Upper lobe of left lung (tissue), 6 donors: ENCODE results near the gene SLC17A9. TPM values are rescaled to one million over a fixed set of nuclear protein-coding genes. Genes with fewer than 3 reads are reported as not detected.

Source experiments
- ATAC-seq, 2 donors: fragments of 200-7000 bp; cut with Tn5 transposase; one replicate each; pipeline ENCODE4 v1.9.1; 2022; ENCODE audit warnings: mild to moderate bottlenecking in 2 of 2, moderate library complexity in 2 of 2; ENCODE audit not compliant: low FRiP score in 2 of 2
- DNase-seq, 2 donors: peaks; one replicate each; pipeline ENCODE4 v3.0.0-alpha.2; 2019 to 2020
- H3K27ac ChIP-seq, 4 donors: fragments of 200-600 bp; sonication (generic); one replicate each; pipeline ENCODE4 v1.5.1; 2016 to 2019
- H3K27me3 ChIP-seq, 4 donors: fragments of 200-600 bp; sonication (generic); one replicate each; pipeline ENCODE4 v1.5.1; 2017 to 2019
- H3K36me3 ChIP-seq, 4 donors: fragments of 200-600 bp; sonication (generic); one replicate each; pipeline ENCODE4 v1.5.1; 2016 to 2019
- H3K4me1 ChIP-seq, 4 donors: fragments of 200-600 bp; sonication (generic); one replicate each; pipeline ENCODE4 v1.5.1; 2018 to 2019
- H3K4me3 ChIP-seq, 4 donors: fragments of 200-600 bp; sonication (generic); one replicate each; pipeline ENCODE4 v1.5.1; 2017 to 2019; ENCODE audit warnings: mild to moderate bottlenecking in 2 of 4, moderate library complexity in 1 of 4
- H3K9me3 ChIP-seq, 4 donors: fragments of 200-600 bp; sonication (generic); one replicate each; pipeline ENCODE4 v1.5.1; 2018 to 2019
- EP300 ChIP-seq, 4 donors: sonication (generic); formaldehyde crosslinking; IDR thresholded peaks; one replicate each; pipeline ENCODE4 v1.5.1; 2017; ENCODE audit warnings: antibody characterized with exemption in 4 of 4, control low read depth in 2 of 4
- POLR2A ChIP-seq, 4 donors: fragments of 450-650 bp; IDR thresholded peaks; one replicate each; pipeline ENCODE4 v1.5.1; 2016 to 2017; ENCODE audit warnings: antibody characterized with exemption in 4 of 4, mild to moderate bottlenecking in 2 of 4
- POLR2AphosphoS5 ChIP-seq, 2 donors: sonication (generic); formaldehyde crosslinking; IDR thresholded peaks; one replicate each; pipeline ENCODE4 v1.5.1; 2017; ENCODE audit warnings: antibody characterized with exemption in 2 of 2
- WGBS, 2 donors: methylation state at CpG; one replicate each; pipeline ENCODE4 v1.1.5; 2017 to 2018; 5-methylcytosine and 5-hydroxymethylcytosine counted together
- total RNA-seq, 6 donors: library from RNA; depleted of rRNA in 4 of 6; stranded (reverse); fragments of >200 nt in 4 of 6; gene quantifications; one replicate each; pipeline versions ENCODE4 v1.1.0 to v1.2.1, GENCODE V29; 2016 to 2021
- TF ChIP-seq, protein P1 (sequence below), 6 experiments: fragments of 450-650 bp in 4 of 6; fragments of 200-600 bp in 2 of 6; sonication (generic) in 2 of 6; IDR thresholded peaks; one replicate each; pipeline ENCODE4 v1.5.1; 2016 to 2019; ENCODE audit warnings: antibody characterized with exemption in 6 of 6
- donor health status: DM: no; HTN: no; CAD: no; lungs with moderate emphysema.
- donor health status: DM: no; HTN: yes; CAD: no; lungs with severe emphysema.

Gene SLC17A9
- total RNA-seq, 6 donors from 2014 or later = 3.8 to 18.5 (median 14.4) TPM

DNA sequence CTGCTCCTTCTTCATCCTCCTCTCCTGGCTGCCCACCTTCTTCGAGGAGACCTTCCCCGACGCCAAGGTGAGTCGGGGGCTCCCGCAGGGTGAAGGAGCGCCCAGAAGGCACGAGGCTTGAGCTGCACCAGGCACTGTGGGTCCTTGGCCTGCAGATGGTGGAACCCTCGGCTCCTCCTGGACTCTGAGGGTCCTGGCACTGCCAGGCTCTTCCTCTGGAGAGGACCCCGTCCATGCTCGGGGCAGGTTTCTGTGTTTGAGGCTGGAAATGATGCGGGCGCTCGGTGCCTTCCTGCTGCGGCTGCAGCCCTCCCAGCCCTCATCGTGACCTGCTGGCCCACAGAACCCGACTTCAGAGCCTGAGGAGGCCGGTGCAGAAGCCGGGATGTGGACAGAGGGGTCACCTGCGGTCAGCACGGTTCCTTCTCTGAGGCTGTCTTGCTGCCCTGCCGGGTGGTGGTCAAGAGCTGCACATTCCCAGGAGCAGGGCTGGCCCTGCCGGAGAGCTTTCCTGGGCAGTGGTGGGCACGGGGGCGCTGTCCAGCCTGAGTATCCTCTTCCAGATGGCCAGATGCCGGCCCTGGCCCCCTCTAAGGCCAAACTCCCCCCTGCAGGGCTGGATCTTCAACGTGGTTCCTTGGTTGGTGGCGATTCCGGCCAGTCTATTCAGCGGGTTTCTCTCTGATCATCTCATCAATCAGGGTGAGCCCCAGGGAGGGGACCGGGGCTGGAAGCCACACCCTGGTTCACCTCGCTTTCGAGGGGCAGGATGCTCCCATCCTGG is 11.3 kb downstream of the SLC17A9 start:
- peaks cover 0 to 9% (median 4%) of the 10 kb centered on the region in 4 donors for H3K36me3 ChIP-seq
- no peaks in the 10 kb centered on the region for H3K27me3 ChIP-seq
- no peak for TF ChIP-seq EP300 (IDR thresholded peaks at IDR 0.05)
- TF ChIP-seq POLR2AphosphoS5 (IDR thresholded peaks at IDR 0.05) = no peak
- TF ChIP-seq, protein P1, sequence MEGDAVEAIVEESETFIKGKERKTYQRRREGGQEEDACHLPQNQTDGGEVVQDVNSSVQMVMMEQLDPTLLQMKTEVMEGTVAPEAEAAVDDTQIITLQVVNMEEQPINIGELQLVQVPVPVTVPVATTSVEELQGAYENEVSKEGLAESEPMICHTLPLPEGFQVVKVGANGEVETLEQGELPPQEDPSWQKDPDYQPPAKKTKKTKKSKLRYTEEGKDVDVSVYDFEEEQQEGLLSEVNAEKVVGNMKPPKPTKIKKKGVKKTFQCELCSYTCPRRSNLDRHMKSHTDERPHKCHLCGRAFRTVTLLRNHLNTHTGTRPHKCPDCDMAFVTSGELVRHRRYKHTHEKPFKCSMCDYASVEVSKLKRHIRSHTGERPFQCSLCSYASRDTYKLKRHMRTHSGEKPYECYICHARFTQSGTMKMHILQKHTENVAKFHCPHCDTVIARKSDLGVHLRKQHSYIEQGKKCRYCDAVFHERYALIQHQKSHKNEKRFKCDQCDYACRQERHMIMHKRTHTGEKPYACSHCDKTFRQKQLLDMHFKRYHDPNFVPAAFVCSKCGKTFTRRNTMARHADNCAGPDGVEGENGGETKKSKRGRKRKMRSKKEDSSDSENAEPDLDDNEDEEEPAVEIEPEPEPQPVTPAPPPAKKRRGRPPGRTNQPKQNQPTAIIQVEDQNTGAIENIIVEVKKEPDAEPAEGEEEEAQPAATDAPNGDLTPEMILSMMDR (IDR thresholded peaks at IDR 0.05) = no peak
- no peak for TF ChIP-seq POLR2A (IDR thresholded peaks at IDR 0.05)
- no peaks in the 10 kb centered on the region for H3K9me3 ChIP-seq
- H3K4me1 ChIP-seq = no peaks in the 10 kb centered on the region
- H3K27ac ChIP-seq = no peak overlapping the region
- ATAC-seq = no peak
- peak in 1 of 2 donors; percentile 59 for DNase-seq
- 86 to 90% methylated on average over 23 to 32 of the region's 32 CpGs for WGBS, 2 donors
- H3K4me3 ChIP-seq = no peak overlapping the region

DNA sequence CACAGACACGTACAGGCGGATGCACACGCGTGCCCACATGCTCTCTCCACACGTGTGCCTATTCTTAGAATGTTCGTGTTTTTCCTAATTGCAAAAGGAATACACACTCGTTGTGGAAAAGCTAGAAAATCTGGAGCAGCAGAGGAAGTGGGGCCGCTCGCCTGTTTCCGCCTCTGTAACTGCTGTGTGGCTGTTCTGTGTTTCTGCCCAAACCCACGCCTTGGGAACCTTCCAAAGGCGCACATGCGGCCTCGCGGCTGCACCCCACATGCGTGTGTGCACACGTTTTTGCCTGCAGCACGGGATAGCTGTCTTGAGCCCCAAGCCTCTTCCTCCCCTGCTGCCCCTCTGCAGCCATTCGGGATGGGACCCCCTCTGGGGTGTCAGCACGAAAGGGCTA is 12.2 kb downstream of the SLC17A9 start:
- H3K4me3 ChIP-seq = no peak overlapping the region

DNA sequence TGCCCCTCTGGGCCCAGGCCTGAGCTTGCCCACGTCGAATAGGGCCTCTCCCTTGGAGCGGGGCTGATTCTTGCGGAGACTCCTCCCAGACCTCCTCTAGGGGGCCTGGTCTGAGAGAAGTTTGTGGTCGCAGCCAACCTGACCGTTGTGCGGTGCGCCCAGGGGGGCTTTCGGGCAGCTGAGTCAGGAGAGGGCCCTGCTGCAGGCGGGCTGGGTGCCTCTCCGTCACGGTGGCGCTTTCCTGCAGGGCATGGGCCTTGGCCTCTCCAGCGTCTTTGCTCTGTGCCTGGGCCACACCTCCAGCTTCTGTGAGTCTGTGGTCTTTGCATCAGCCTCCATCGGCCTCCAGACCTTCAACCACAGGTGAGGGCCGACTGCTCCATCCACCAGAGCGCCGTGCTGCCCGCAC is 12.9 kb downstream of the SLC17A9 start:
- Histone ChIP-seq H3K9me3 (no peaks in the 10 kb centered on the region), H3K4me3 (no peak overlapping the region), H3K27ac (no peak overlapping the region), H3K27me3 (peaks cover 0 to under 1% (median 0%) of the 10 kb centered on the region in 4 donors), H3K36me3 (peaks cover 0 to 9% (median 4%) of the 10 kb centered on the region in 4 donors), H3K4me1 (no peaks in the 10 kb centered on the region)
- 81 to 83% methylated on average over 8 to 12 of the region's 19 CpGs for WGBS, 2 donors
- no peak for TF ChIP-seq POLR2A (IDR thresholded peaks at IDR 0.05)
- no peak for TF ChIP-seq POLR2AphosphoS5 (IDR thresholded peaks at IDR 0.05)
- TF ChIP-seq, protein P1 (IDR thresholded peaks at IDR 0.05) = no peak
- no peak for TF ChIP-seq EP300 (IDR thresholded peaks at IDR 0.05)
- peak in 1 of 2 donors; percentile 63 for DNase-seq
- ATAC-seq = no peak

More for the DNA sequence above, 12.2 kb downstream of the SLC17A9 start:
- Histone ChIP-seq H3K27ac (no peak overlapping the region), H3K27me3 (no peaks in the 10 kb centered on the region), H3K9me3 (no peaks in the 10 kb centered on the region), H3K4me1 (no peaks in the 10 kb centered on the region), H3K36me3 (peaks cover 0 to 9% (median 4%) of the 10 kb centered on the region in 4 donors)
- peak in 1 of 2 donors; percentile 46 for DNase-seq
- no peak for ATAC-seq
- WGBS, 2 donors = 77 to 81% methylated on average over 20 of the region's 20 CpGs
- TF ChIP-seq, protein P1 (IDR thresholded peaks at IDR 0.05) = no peak
- TF ChIP-seq POLR2A (IDR thresholded peaks at IDR 0.05) = no peak
- no peak for TF ChIP-seq POLR2AphosphoS5 (IDR thresholded peaks at IDR 0.05)
- no peak for TF ChIP-seq EP300 (IDR thresholded peaks at IDR 0.05)

DNA sequence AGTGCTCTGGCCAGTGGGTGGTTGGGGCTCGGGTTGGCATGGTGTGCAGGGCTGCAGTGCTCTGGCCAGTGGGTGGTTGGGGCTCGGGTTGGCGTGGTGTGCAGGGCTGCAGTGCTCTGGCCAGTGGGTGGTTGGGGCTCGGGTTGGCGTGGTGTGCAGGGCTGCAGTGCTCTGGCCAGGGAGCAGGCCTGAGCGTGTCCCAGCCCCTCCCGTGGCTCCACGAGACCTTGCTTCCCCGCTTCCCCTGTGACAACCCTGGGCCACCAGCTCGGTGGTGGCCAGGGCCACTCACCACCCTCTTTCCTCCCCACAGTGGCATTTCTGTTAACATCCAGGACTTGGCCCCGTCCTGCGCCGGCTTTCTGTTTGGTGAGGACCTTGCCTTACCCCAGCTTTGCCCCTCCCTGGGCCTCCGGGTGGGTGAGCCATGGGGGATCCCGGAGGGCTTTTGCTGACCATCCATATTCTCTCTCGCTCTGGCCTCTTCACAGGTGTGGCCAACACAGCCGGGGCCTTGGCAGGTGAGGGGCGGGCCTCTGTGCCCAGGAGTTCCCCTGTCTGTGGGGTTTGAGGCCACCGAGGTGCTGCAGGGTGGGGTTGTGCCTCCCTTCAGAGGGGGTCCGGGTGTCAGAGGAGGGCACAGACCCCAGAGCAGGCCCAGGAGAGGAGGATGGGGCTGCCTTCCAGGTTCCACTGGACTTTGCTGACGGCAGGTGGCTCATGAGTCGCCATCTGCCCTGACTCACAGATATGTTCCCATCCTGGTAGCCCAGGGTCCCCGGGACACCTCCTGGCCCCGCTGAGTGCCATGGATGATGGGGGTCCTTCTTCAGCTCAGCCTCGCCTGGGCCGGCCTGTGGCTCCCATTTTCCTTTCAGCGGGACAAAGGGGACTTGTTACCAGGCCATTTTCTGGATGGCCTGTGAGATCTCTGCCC is 14.0 kb downstream of the SLC17A9 start:
- TF ChIP-seq POLR2A (IDR thresholded peaks at IDR 0.05) (no peak), POLR2AphosphoS5 (IDR thresholded peaks at IDR 0.05) (no peak), EP300 (IDR thresholded peaks at IDR 0.05) (no peak)
- TF ChIP-seq, protein P1 (IDR thresholded peaks at IDR 0.05) = no peak
- H3K4me3 ChIP-seq = no peak overlapping the region
- peaks cover 0 to 6% (median 2%) of the 10 kb centered on the region in 4 donors for H3K27me3 ChIP-seq
- H3K9me3 ChIP-seq = no peaks in the 10 kb centered on the region
- no peak overlapping the region for H3K27ac ChIP-seq
- ATAC-seq (no peak), DNase-seq (peak in 1 of 2 donors; percentile 68)
- H3K4me1 ChIP-seq = no peaks in the 10 kb centered on the region
- H3K36me3 ChIP-seq = peaks cover 0 to 9% (median 4%) of the 10 kb centered on the region in 4 donors
- WGBS, 2 donors = 90 to 91% methylated on average over 9 to 22 of the region's 27 CpGs
